HepG2 (cell line): ENCODE measurements around the gene IER2. TPM values are rescaled to one million over a fixed set of nuclear protein-coding genes. Genes with fewer than 3 reads are reported as not detected.

ENCODE experiments used
- BRD4 ChIP-seq: sonication (generic); formaldehyde crosslinking; IDR thresholded peaks from 2 replicates; pipeline ENCODE4 v1.4.0; 2020; ENCODE audit warnings: missing genetic modification reagents
- CHCHD3 ChIP-seq: sonication (generic); formaldehyde crosslinking; IDR thresholded peaks from 2 replicates; pipeline ENCODE4 v1.8.0; 2022; ENCODE audit warnings: mild to moderate bottlenecking, missing genetic modification reagents, moderate library complexity
- ELF3 ChIP-seq: IDR thresholded peaks from 2 replicates; pipeline ENCODE4 v1.6.1; 2016; ENCODE audit warnings: missing genetic modification reagents, missing compliant biosample characterization
- GABPA ChIP-seq, 2 experiments: IDR thresholded peaks; 2 replicates each; pipeline ENCODE4 v1.6.1; 2011 to 2016; ENCODE audit warnings: low read depth in 2 of 2, low read length in 1 of 2, missing biosample characterization in 1 of 2, missing genetic modification characterization in 1 of 2
- HES4 ChIP-seq: sonication (generic); formaldehyde crosslinking; IDR thresholded peaks from 2 replicates; pipeline ENCODE4 v1.9.0; 2021; ENCODE audit warnings: mild to moderate bottlenecking, missing genetic modification reagents, borderline replicate concordance
- HNRNPL ChIP-seq: fragments of 200-400 bp; formaldehyde crosslinking; IDR thresholded peaks from 2 replicates; pipeline ENCODE4 v1.6.1; 2017; ENCODE audit warnings: mild to moderate bottlenecking, low read depth, low read length
- HOXD1 ChIP-seq: sonication (generic); formaldehyde crosslinking; IDR thresholded peaks from 2 replicates; pipeline ENCODE4 v1.5.0; 2020; ENCODE audit warnings: missing genetic modification reagents
- JUN ChIP-seq: sonication (generic); formaldehyde crosslinking; IDR thresholded peaks from 2 replicates; pipeline ENCODE4 v1.4.0; 2020; ENCODE audit warnings: mild to moderate bottlenecking, missing genetic modification reagents
- KLF11 ChIP-seq: IDR thresholded peaks from 2 replicates; pipeline ENCODE4 v1.6.1; 2016; ENCODE audit warnings: missing compliant biosample characterization
- PITX1 ChIP-seq: sonication (generic); formaldehyde crosslinking; IDR thresholded peaks from 2 replicates; pipeline ENCODE4 v1.5.1; 2020; ENCODE audit warnings: mild to moderate bottlenecking, missing genetic modification reagents
- PRDM15 ChIP-seq: sonication (generic); formaldehyde crosslinking; IDR thresholded peaks from 2 replicates; pipeline ENCODE4 v1.4.0; 2020; ENCODE audit warnings: missing genetic modification reagents
- SALL1 ChIP-seq: sonication (generic); formaldehyde crosslinking; IDR thresholded peaks from 2 replicates; pipeline ENCODE4 v1.8.0; 2022; ENCODE audit warnings: mild to moderate bottlenecking, missing genetic modification reagents
- TCF12 ChIP-seq, 2 experiments: fragments of 450-650 bp in 1 of 2; sonication (generic) in 1 of 2; formaldehyde crosslinking in 1 of 2; IDR thresholded peaks; 2 replicates each; pipeline versions ENCODE4 v1.6.1 to v1.8.0; 2017 to 2022; ENCODE audit warnings: antibody characterized with exemption in 1 of 2, mild to moderate bottlenecking in 1 of 2, missing genetic modification reagents in 1 of 2, moderate library complexity in 1 of 2
- ZBTB7A ChIP-seq: sonication (generic); formaldehyde crosslinking; IDR thresholded peaks from 2 replicates; pipeline ENCODE4 v1.8.0; 2022; ENCODE audit warnings: mild to moderate bottlenecking, missing genetic modification reagents
- ZMYM3 ChIP-seq: sonication (generic); formaldehyde crosslinking; IDR thresholded peaks from 2 replicates; pipeline ENCODE4 v1.5.1; 2020; ENCODE audit warnings: mild to moderate bottlenecking, missing genetic modification reagents
- ZNF234 ChIP-seq: sonication (generic); formaldehyde crosslinking; conservative IDR thresholded peaks from 2 replicates; pipeline ENCODE4 v1.5.1; 2020; ENCODE audit warnings: mild to moderate bottlenecking, missing genetic modification reagents
- ZNF30 ChIP-seq: sonication (generic); formaldehyde crosslinking; IDR thresholded peaks from 2 replicates; pipeline ENCODE4 v1.5.0; 2020; ENCODE audit warnings: mild to moderate bottlenecking, missing genetic modification reagents
- ZNF709 ChIP-seq: sonication (generic); formaldehyde crosslinking; IDR thresholded peaks from 2 replicates; pipeline ENCODE4 v1.5.0; 2020; ENCODE audit warnings: mild to moderate bottlenecking, missing genetic modification reagents
- ZNF781 ChIP-seq: sonication (generic); formaldehyde crosslinking; IDR thresholded peaks from 2 replicates; pipeline ENCODE4 v1.5.1; 2020; ENCODE audit warnings: borderline replicate concordance, mild to moderate bottlenecking, missing genetic modification reagents; ENCODE audit errors: not compliant biosample characterization
- ZNF879 ChIP-seq: sonication (generic); formaldehyde crosslinking; IDR thresholded peaks from 2 replicates; pipeline ENCODE4 v1.8.1; 2023; ENCODE audit warnings: missing genetic modification reagents
- polyA plus RNA-seq, 8 experiments: library from polyadenylated mRNA; depleted of rRNA in 3 of 8; stranded (reverse) in 7 of 8; unstranded in 1 of 8; fragments of >200 nt; fragmentation: Illumina TruSeq in 4 of 8; extraction: Trizol in 4 of 8; gene quantifications; 2 replicates each; pipeline versions ENCODE4 v1.2.1 to v1.2.3, GENCODE V29; 2011 to 2016; ENCODE audit warnings: low read depth in 4 of 8, missing spikeins in 1 of 8, mixed read lengths in 1 of 8; ENCODE audit not compliant: insufficient read depth in 1 of 8
- total RNA-seq, 5 experiments: library from RNA; depleted of rRNA; stranded (reverse); fragments of >200 nt; fragmentation: Illumina TruSeq; extraction: Trizol; gene quantifications; 2 replicates each; pipeline ENCODE4 v1.2.3, GENCODE V29; 2016; ENCODE audit warnings: low read depth in 1 of 5
- TF ChIP-seq, protein P1 (sequence below): sonication (generic); formaldehyde crosslinking; IDR thresholded peaks from 2 replicates; pipeline ENCODE4 v1.9.0; 2022; ENCODE audit warnings: low read depth, missing genetic modification reagents
- TF ChIP-seq, protein P2 (sequence below): sonication (generic); formaldehyde crosslinking; IDR thresholded peaks from 2 replicates; pipeline ENCODE4 v1.4.0; 2020; ENCODE audit warnings: missing genetic modification reagents

IER2 gene
- total and polyA plus RNA-seq, 2 of the 13 experiments (the other 11 are each of a cell fraction or from before 2014, with no cell fraction given), result 10.1 to 14.3 TPM

DNA sequence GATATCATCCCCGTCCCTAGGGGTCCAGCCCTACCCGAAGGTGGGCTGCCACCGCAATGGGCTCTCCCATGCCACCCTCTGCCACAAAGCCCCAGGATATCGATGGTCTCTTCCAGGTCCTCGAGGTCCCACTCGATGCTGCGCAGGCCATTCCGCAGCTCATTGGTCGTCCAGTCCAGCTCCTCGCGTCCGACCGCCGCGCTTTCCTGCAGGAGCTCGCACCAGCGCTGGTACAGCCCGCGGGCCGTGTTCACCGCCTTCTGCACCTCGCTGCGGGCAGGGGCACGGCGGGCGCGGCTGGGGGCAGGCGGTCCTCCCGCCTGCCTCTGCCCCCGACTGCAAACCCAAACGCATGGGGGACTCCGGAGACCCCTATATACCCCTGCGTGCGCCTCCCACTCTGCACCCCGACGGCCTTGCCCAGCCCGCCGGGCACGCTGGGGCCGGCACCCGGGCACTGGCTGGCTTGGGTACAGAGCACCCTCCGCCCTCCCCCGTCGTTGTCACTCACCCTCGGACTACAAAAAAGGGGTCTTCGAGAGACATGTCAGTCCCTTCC, 504 bp upstream of the IER2 start (continued):
- TF ChIP-seq ZNF781 (CRISPR knock-in tag) (peak; percentile 5), HOXD1 (CRISPR knock-in tag) (peak; percentile 58; the same call in 1 of the 2 replicates), ZBTB7A (CRISPR knock-in tag) (peak; percentile 56; the same call in 1 of the 2 replicates), ELF3 (CRISPR knock-in tag) (no peak), HES4 (peak; percentile 67; the same call in 1 of the 2 replicates), HNRNPL (peak; percentile 85; the same call in 1 of the 2 replicates), KLF11 (CRISPR knock-in tag) (no peak), ZNF709 (CRISPR knock-in tag) (no peak), ZNF234 (peak; percentile 76; the same call in 1 of the 2 replicates), PRDM15 (CRISPR knock-in tag) (peak; percentile 94), TCF12 (IDR thresholded peaks at IDR 0.05) (no peak), TCF12 (CRISPR knock-in tag; IDR thresholded peaks at IDR 0.05) (no peak), PITX1 (CRISPR knock-in tag) (no peak), ZNF879 (CRISPR knock-in tag) (0 out of 2 replicates have a peak, but pooled peaks have one; percentile 10), JUN (CRISPR knock-in tag) (no peak), CHCHD3 (CRISPR knock-in tag) (peak; percentile 87), BRD4 (peak; percentile 78; the same call in 1 of the 2 replicates), ZNF30 (CRISPR knock-in tag) (0 out of 2 replicates have a peak, but pooled peaks have one; percentile 42), ZMYM3 (CRISPR knock-in tag) (no peak), GABPA (IDR thresholded peaks at IDR 0.05; ENCODE audit: low read depth, low read length) (peak; percentile 25; the same call in 1 of the 2 replicates), GABPA (CRISPR knock-in tag; IDR thresholded peaks at IDR 0.05; ENCODE audit: low read depth) (no peak), SALL1 (CRISPR knock-in tag) (peak; percentile 35; the same call in 1 of the 2 replicates)
- TF ChIP-seq, protein P1, sequence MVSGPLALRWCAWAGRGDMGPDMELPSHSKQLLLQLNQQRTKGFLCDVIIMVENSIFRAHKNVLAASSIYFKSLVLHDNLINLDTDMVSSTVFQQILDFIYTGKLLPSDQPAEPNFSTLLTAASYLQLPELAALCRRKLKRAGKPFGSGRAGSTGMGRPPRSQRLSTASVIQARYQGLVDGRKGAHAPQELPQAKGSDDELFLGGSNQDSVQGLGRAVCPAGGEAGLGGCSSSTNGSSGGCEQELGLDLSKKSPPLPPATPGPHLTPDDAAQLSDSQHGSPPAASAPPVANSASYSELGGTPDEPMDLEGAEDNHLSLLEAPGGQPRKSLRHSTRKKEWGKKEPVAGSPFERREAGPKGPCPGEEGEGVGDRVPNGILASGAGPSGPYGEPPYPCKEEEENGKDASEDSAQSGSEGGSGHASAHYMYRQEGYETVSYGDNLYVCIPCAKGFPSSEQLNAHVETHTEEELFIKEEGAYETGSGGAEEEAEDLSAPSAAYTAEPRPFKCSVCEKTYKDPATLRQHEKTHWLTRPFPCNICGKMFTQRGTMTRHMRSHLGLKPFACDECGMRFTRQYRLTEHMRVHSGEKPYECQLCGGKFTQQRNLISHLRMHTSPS (CRISPR knock-in tag), result peak; percentile 79; the same call in 1 of the 2 replicates
- TF ChIP-seq, protein P2, sequence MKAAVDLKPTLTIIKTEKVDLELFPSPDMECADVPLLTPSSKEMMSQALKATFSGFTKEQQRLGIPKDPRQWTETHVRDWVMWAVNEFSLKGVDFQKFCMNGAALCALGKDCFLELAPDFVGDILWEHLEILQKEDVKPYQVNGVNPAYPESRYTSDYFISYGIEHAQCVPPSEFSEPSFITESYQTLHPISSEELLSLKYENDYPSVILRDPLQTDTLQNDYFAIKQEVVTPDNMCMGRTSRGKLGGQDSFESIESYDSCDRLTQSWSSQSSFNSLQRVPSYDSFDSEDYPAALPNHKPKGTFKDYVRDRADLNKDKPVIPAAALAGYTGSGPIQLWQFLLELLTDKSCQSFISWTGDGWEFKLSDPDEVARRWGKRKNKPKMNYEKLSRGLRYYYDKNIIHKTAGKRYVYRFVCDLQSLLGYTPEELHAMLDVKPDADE (CRISPR knock-in tag), result 0 out of 2 replicates have a peak, but pooled peaks have one; percentile 26
